GM19023 (cell line): ENCODE results near the gene ZNF789.
"Not testable (repeated sequence)": the region's sequence is repeated elsewhere in the genome, so short reads cannot be mapped to it uniquely, and the experiment has no call there.

Experiments used
- ATAC-seq: cut with Tn5 transposase; IDR thresholded peaks from one replicate; pipeline ENCODE4 v1.9.1; 2021; ENCODE audit warnings: mild to moderate bottlenecking, moderate library complexity; ENCODE audit not compliant: unreplicated experiment

ZNF789 gene

GRCh38 chr7:99501236-99501635, 28.5 kb downstream of the ZNF789 start:
- not testable (repeated sequence) for ATAC-seq

- ATAC-seq, result no peak
Measured at GRCh38 chr7:99504281-99504602, 31.6 kb downstream of the ZNF789 start.

- ATAC-seq, result peak; percentile 80
Measured at GRCh38 chr7:99504603-99505323, 32.1 kb downstream of the ZNF789 start, which contains the start of gene ZKSCAN5. ZKSCAN5 (plus strand) TSS chr7:99504662; CDS start chr7:99506045, 1,383 bp downstream.

GRCh38 chr7:99505324-99505662, 32.6 kb downstream of the ZNF789 start:
- no peak for ATAC-seq

- no peak for ATAC-seq
Measured at GRCh38 chr7:99514050-99514449, 41.4 kb downstream of the ZNF789 start.

GRCh38 chr7:99521399-99521798, 48.7 kb downstream of the ZNF789 start:
- ATAC-seq, result no peak

GRCh38 chr7:99525713-99526440, 53.2 kb downstream of the ZNF789 start:
- no peak for ATAC-seq

- no peak for ATAC-seq
Measured at GRCh38 chr7:99531354-99531765, 58.7 kb downstream of the ZNF789 start.

- ATAC-seq, result no peak
Measured at GRCh38 chr7:99535667-99536066, 63.0 kb downstream of the ZNF789 start.
